Measurements from ENCODE around the gene EDEM2. TPM values are rescaled to one million over a fixed set of nuclear protein-coding genes. Genes with fewer than 3 reads are reported as not detected.

EDEM2 gene
- total and polyA plus RNA-seq, 2 of the 13 experiments (the other 11 are each of a cell fraction or from before 2014, with no cell fraction given) = 33.1 to 46.9 TPM

DNA sequence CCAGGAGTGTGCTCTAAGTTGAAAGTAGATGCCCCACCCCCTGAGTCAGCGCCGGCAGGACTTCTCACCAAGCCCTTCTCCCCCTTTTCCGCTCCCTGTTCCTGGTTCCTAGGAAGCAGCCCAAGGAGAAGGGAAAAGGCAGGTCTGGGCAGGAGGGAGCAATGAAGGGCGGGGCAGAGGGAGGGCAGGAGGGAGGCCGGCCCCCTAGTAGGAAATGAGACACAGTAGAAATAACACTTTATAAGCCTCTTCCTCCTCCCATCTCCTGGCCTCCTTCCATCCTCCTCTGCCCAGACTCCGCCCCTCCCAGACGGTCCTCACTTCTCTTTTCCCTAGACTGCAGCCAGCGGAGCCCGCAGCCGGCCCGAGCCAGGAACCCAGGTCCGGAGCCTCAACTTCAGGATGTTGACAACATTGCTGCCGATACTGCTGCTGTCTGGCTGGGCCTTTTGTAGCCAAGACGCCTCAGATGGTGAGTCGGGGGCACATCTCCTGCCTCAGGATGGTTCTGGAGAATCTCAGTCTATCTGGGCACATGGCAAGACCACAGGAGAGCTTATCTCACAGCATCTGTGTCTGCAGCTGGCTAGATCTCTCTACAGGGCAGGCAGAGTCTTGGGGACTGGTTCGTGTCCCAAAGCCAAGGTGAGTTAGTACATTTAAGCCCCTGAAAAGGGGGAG lies 24.8 kb upstream of the EDEM2 start, which contains the start of gene PROCR (continued):
- TF ChIP-seq, protein P1, sequence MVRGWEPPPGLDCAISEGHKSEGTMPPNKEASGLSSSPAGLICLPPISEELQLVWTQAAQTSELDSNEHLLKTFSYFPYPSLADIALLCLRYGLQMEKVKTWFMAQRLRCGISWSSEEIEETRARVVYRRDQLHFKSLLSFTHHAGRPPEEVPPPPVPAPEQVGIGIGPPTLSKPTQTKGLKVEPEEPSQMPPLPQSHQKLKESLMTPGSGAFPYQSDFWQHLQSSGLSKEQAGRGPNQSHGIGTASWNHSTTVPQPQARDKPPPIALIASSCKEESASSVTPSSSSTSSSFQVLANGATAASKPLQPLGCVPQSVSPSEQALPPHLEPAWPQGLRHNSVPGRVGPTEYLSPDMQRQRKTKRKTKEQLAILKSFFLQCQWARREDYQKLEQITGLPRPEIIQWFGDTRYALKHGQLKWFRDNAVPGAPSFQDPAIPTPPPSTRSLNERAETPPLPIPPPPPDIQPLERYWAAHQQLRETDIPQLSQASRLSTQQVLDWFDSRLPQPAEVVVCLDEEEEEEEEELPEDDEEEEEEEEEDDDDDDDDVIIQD (CRISPR knock-in tag; IDR thresholded peaks at IDR 0.05; ENCODE audit: low read depth) = no peak
- TF ChIP-seq ZFP36 (IDR thresholded peaks at IDR 0.05; ENCODE audit: borderline replicate concordance, low read depth, low read length, partially characterized antibody) (no peak), TEAD3 (CRISPR knock-in tag; optimal IDR thresholded peaks at IDR 0.05; ENCODE audit: borderline replicate concordance) (no peak), ATF1 (CRISPR knock-in tag; IDR thresholded peaks at IDR 0.05) (no peak), ZBTB42 (CRISPR knock-in tag; IDR thresholded peaks at IDR 0.05) (no peak), ZNF644 (CRISPR knock-in tag; IDR thresholded peaks at IDR 0.05; ENCODE audit: low read depth) (no peak), ZNF7 (CRISPR knock-in tag; IDR thresholded peaks at IDR 0.05) (no peak), SALL1 (CRISPR knock-in tag; IDR thresholded peaks at IDR 0.05) (0 out of 2 replicates have a peak, but pooled peaks have one; percentile 25), PCBP2 (optimal IDR thresholded peaks at IDR 0.05; ENCODE audit: low read depth, low read length, poor library complexity, severe bottlenecking) (peak; percentile 18), ZNF564 (CRISPR knock-in tag; IDR thresholded peaks at IDR 0.05) (no peak), KDM5B (CRISPR knock-in tag; IDR thresholded peaks at IDR 0.05; ENCODE audit: borderline replicate concordance) (no peak), ZNF317 (CRISPR knock-in tag; IDR thresholded peaks at IDR 0.05) (no peak), ZNF788 (CRISPR knock-in tag; IDR thresholded peaks at IDR 0.05; ENCODE audit: borderline replicate concordance) (no peak)
- TF ChIP-seq, protein P2, sequence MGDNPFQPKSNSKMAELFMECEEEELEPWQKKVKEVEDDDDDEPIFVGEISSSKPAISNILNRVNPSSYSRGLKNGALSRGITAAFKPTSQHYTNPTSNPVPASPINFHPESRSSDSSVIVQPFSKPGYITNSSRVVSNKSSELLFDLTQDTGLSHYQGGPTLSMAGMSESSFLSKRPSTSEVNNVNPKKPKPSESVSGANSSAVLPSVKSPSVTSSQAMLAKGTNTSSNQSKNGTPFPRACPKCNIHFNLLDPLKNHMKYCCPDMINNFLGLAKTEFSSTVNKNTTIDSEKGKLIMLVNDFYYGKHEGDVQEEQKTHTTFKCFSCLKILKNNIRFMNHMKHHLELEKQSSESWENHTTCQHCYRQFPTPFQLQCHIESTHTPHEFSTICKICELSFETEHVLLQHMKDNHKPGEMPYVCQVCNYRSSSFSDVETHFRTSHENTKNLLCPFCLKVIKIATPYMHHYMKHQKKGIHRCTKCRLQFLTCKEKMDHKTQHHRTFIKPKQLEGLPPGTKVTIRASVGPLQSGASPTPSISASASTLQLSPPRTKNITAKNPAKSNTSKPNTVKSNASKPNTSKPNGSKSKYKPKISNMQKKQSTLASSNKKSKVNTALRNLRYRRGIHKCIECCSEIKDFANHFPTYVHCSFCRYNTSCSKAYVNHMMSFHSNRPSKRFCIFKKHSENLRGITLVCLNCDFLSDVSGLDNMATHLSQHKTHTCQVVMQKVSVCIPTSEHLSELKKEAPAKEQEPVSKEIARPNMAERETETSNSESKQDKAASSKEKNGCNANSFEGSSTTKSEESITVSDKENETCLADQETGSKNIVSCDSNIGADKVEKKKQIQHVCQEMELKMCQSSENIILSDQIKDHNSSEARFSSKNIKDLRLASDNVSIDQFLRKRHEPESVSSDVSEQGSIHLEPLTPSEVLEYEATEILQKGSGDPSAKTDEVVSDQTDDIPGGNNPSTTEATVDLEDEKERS (CRISPR knock-in tag; IDR thresholded peaks at IDR 0.05) = no peak
- TF ChIP-seq, protein P3, sequence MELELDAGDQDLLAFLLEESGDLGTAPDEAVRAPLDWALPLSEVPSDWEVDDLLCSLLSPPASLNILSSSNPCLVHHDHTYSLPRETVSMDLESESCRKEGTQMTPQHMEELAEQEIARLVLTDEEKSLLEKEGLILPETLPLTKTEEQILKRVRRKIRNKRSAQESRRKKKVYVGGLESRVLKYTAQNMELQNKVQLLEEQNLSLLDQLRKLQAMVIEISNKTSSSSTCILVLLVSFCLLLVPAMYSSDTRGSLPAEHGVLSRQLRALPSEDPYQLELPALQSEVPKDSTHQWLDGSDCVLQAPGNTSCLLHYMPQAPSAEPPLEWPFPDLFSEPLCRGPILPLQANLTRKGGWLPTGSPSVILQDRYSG (CRISPR knock-in tag; IDR thresholded peaks at IDR 0.05) = no peak
- TF ChIP-seq, protein P4, sequence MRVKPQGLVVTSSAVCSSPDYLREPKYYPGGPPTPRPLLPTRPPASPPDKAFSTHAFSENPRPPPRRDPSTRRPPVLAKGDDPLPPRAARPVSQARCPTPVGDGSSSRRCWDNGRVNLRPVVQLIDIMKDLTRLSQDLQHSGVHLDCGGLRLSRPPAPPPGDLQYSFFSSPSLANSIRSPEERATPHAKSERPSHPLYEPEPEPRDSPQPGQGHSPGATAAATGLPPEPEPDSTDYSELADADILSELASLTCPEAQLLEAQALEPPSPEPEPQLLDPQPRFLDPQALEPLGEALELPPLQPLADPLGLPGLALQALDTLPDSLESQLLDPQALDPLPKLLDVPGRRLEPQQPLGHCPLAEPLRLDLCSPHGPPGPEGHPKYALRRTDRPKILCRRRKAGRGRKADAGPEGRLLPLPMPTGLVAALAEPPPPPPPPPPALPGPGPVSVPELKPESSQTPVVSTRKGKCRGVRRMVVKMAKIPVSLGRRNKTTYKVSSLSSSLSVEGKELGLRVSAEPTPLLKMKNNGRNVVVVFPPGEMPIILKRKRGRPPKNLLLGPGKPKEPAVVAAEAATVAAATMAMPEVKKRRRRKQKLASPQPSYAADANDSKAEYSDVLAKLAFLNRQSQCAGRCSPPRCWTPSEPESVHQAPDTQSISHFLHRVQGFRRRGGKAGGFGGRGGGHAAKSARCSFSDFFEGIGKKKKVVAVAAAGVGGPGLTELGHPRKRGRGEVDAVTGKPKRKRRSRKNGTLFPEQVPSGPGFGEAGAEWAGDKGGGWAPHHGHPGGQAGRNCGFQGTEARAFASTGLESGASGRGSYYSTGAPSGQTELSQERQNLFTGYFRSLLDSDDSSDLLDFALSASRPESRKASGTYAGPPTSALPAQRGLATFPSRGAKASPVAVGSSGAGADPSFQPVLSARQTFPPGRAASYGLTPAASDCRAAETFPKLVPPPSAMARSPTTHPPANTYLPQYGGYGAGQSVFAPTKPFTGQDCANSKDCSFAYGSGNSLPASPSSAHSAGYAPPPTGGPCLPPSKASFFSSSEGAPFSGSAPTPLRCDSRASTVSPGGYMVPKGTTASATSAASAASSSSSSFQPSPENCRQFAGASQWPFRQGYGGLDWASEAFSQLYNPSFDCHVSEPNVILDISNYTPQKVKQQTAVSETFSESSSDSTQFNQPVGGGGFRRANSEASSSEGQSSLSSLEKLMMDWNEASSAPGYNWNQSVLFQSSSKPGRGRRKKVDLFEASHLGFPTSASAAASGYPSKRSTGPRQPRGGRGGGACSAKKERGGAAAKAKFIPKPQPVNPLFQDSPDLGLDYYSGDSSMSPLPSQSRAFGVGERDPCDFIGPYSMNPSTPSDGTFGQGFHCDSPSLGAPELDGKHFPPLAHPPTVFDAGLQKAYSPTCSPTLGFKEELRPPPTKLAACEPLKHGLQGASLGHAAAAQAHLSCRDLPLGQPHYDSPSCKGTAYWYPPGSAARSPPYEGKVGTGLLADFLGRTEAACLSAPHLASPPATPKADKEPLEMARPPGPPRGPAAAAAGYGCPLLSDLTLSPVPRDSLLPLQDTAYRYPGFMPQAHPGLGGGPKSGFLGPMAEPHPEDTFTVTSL (CRISPR knock-in tag; IDR thresholded peaks at IDR 0.05; ENCODE audit: borderline replicate concordance) = no peak

Data from HepG2 (cell line).